Sigmoid colon (tissue), 7 donors: Measurements from ENCODE around the gene VSIG1. TPM values are rescaled to one million over a fixed set of nuclear protein-coding genes. Genes with fewer than 3 reads are reported as not detected.

ENCODE experiments used
- DNase-seq: peaks from one replicate; pipeline ENCODE4 v3.0.0-alpha.2; 2019
- H3K27ac ChIP-seq, 4 donors: fragments of 200-600 bp; sonication (generic); one replicate each; pipeline ENCODE4 v1.5.1; 2016 to 2019; ENCODE audit warnings: mild to moderate bottlenecking in 1 of 4
- H3K27me3 ChIP-seq, 3 donors: fragments of 200-600 bp; sonication (generic); one replicate each; pipeline ENCODE4 v1.5.1; 2019; ENCODE audit warnings: mild to moderate bottlenecking in 1 of 3
- H3K36me3 ChIP-seq, 4 donors: fragments of 200-600 bp; sonication (generic); one replicate each; pipeline ENCODE4 v1.5.1; 2016 to 2019
- H3K4me1 ChIP-seq, 4 donors: fragments of 200-600 bp; sonication (generic); one replicate each; pipeline ENCODE4 v1.5.1; 2017 to 2019
- H3K4me3 ChIP-seq, 4 donors: fragments of 200-600 bp; sonication (generic); one replicate each; pipeline ENCODE4 v1.5.1; 2017 to 2019; ENCODE audit warnings: mild to moderate bottlenecking in 2 of 4, moderate library complexity in 1 of 4
- H3K9me3 ChIP-seq, 4 donors: fragments of 200-600 bp in 3 of 4; sonication (generic) in 3 of 4; one replicate each; pipeline versions ENCODE4 v1.5.1 to v1.6.1; 2013 to 2019
- EP300 ChIP-seq, 4 donors: sonication (generic); formaldehyde crosslinking; IDR thresholded peaks; one replicate each; pipeline ENCODE4 v1.6.1; 2017; ENCODE audit warnings: antibody characterized with exemption in 4 of 4
- POLR2A ChIP-seq, 2 donors: fragments of 450-650 bp; IDR thresholded peaks; one replicate each; pipeline ENCODE4 v1.6.1; 2016; ENCODE audit warnings: antibody characterized with exemption in 2 of 2, mild to moderate bottlenecking in 2 of 2, moderate library complexity in 2 of 2
- POLR2AphosphoS5 ChIP-seq, 4 donors: sonication (generic); formaldehyde crosslinking; IDR thresholded peaks; one replicate each; pipeline ENCODE4 v1.6.1; 2017; ENCODE audit warnings: antibody characterized with exemption in 4 of 4
- WGBS, 2 donors: extraction: QIAGEN DNeasy Blood & Tissue Kit; methylation state at CpG; one replicate each; pipeline ENCODE4 v1.1.7; 2013; 5-methylcytosine and 5-hydroxymethylcytosine counted together
- intact Hi-C: fragments of 100-400 bp; cut with DNase I; formaldehyde crosslinking; loops from one replicate; pipeline ENCODE4 v1.15.1; 2023
- polyA plus RNA-seq, 3 donors: library from polyadenylated mRNA; stranded (reverse); fragments of 200-250 nt; gene quantifications; one replicate each; pipeline ENCODE4 v1.2.3, GENCODE V29; 2013
- total RNA-seq, 4 donors: library from RNA; depleted of rRNA; stranded (reverse); fragments of >200 nt; gene quantifications; one replicate each; pipeline ENCODE4 v1.1.0, GENCODE V29; 2016
- TF ChIP-seq, protein P1 (sequence below), 4 experiments: fragments of 450-650 bp in 3 of 4; fragments of 200-600 bp in 1 of 4; IDR thresholded peaks; one replicate each; pipeline ENCODE4 v1.5.1; 2016 to 2019; ENCODE audit warnings: antibody characterized with exemption in 4 of 4, mild to moderate bottlenecking in 3 of 4, moderate library complexity in 2 of 4
- donor health status: healthy with polysubstance abuse.
- donor health status: Bipolar disorder and iron deficiency.
- donor health status: healthy.

VSIG1 gene
- total and polyA plus RNA-seq, 7 donors: 0.36 to 0.64 TPM; not detected in 5

DNA sequence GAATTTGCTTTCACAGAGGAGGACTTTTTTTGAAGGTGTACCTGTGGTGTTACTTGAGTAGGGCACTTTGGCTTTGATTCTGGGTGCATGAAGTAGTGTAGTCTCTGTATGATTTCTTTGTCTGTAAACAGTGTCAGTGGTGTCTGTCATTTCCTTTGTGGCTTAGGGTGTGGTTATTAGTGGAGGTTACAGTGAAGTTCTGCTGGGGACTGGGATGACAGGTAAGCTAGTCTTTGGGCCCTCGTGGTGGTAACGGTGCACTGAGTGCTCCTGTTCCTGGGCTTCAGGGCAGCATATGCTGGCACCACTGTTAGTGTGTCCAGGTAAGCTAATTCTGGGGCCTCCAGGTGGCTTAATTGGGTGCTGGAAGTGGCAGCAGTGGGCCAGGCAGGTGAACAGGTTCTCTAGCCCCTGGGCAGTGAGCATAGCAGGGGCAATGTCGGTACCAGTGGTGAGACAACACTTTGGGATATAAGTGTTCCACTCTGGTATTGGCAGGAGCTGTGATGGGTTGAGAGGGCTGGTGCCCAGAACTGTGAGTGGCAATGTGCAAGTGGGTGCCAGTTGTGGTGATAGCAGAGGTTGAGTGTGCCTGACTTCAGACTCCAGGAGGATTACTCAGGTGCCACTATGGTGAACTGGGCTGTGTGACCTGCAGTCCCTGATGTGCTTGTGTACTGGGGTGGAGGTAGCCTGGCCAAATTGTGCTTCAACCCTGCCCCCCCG, 26.0 kb upstream of the VSIG1 start:
- intact Hi-C loops: no loop called here
- TF ChIP-seq POLR2AphosphoS5 (IDR thresholded peaks at IDR 0.05): no peak
- TF ChIP-seq EP300 (IDR thresholded peaks at IDR 0.05): no peak
- TF ChIP-seq POLR2A (IDR thresholded peaks at IDR 0.05): no peak
- TF ChIP-seq, protein P1, sequence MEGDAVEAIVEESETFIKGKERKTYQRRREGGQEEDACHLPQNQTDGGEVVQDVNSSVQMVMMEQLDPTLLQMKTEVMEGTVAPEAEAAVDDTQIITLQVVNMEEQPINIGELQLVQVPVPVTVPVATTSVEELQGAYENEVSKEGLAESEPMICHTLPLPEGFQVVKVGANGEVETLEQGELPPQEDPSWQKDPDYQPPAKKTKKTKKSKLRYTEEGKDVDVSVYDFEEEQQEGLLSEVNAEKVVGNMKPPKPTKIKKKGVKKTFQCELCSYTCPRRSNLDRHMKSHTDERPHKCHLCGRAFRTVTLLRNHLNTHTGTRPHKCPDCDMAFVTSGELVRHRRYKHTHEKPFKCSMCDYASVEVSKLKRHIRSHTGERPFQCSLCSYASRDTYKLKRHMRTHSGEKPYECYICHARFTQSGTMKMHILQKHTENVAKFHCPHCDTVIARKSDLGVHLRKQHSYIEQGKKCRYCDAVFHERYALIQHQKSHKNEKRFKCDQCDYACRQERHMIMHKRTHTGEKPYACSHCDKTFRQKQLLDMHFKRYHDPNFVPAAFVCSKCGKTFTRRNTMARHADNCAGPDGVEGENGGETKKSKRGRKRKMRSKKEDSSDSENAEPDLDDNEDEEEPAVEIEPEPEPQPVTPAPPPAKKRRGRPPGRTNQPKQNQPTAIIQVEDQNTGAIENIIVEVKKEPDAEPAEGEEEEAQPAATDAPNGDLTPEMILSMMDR (IDR thresholded peaks at IDR 0.05): no peak

DNA sequence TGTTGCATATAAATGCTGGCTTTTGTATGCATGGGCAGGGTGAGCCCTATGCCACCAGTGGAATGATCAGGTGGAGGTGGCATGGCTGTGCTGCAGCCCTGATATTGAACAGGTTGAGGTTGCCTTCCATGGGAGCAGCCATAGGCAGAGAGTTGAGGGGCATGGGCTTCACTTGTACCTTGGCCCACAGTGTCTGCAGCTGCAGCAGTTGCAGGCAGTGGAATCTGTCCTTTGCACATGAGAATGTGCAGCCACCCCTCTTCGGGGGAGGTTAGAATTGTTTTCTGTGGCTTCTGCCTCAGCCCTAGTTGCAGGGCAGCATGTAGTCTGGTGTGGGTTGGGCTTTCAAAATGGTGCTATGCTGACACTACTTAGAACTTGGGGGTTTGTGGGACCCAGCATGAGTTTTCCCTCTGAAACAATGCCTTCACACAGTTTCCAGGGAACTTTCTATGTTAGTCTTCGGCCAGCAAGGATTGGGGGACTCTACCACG, 25.4 kb upstream of the VSIG1 start:
- Histone ChIP-seq H3K36me3 (no peaks in the 10 kb centered on the region), H3K9me3 (no peaks in the 10 kb centered on the region), H3K27ac (no peak overlapping the region), H3K4me3 (no peak overlapping the region), H3K27me3 (no peaks in the 10 kb centered on the region), H3K4me1 (no peaks in the 10 kb centered on the region)
- intact Hi-C loops: no loop called here
- DNase-seq: no peak
- WGBS, 2 donors: 44 to 78% methylated on average over 3 of the region's 3 CpGs
- TF ChIP-seq EP300 (IDR thresholded peaks at IDR 0.05) (no peak), POLR2A (IDR thresholded peaks at IDR 0.05) (no peak), POLR2AphosphoS5 (IDR thresholded peaks at IDR 0.05) (no peak)
- TF ChIP-seq, protein P1 (IDR thresholded peaks at IDR 0.05): no peak

More for the DNA sequence above, 26.0 kb upstream of the VSIG1 start:
- Histone ChIP-seq H3K4me3 (no peak overlapping the region), H3K27ac (no peak overlapping the region), H3K4me1 (no peaks in the 10 kb centered on the region), H3K27me3 (no peaks in the 10 kb centered on the region), H3K36me3 (no peaks in the 10 kb centered on the region), H3K9me3 (no peaks in the 10 kb centered on the region)
- 78 to 80% methylated on average over 4 of the region's 4 CpGs for WGBS, 2 donors
- no peak for DNase-seq

DNA sequence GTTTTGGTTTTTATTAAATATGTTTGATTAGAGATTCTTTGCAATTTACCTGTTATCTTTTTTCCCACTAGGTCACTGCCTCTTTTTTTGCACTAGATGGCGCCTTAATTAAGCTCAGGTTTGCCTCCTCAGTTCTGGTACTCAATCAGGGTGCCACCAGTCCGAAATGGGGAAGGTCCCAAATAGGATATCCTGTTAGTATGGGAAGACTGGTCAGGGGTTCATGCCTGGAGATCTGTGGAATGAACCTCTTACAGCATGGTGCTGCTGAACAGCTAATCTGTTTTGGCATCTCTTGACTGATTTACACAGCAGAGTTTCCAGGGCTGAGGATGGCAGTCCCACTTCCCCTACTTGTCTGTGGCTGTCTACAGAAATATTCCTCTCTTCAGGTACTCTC, 24.2 kb upstream of the VSIG1 start:
- intact Hi-C loops: no loop called here
- Histone ChIP-seq H3K9me3 (no peaks in the 10 kb centered on the region), H3K4me3 (no peak overlapping the region), H3K27ac (no peak overlapping the region), H3K27me3 (no peaks in the 10 kb centered on the region), H3K4me1 (no peaks in the 10 kb centered on the region), H3K36me3 (no peaks in the 10 kb centered on the region)
- WGBS, 2 donors: 4 to 33% methylated on average over 2 of the region's 2 CpGs
- DNase-seq: no peak
- TF ChIP-seq POLR2A (IDR thresholded peaks at IDR 0.05) (no peak), EP300 (IDR thresholded peaks at IDR 0.05) (no peak), POLR2AphosphoS5 (IDR thresholded peaks at IDR 0.05) (no peak)
- TF ChIP-seq, protein P1 (IDR thresholded peaks at IDR 0.05): peak in 2 of 4 experiments; percentile 23 to 30

DNA sequence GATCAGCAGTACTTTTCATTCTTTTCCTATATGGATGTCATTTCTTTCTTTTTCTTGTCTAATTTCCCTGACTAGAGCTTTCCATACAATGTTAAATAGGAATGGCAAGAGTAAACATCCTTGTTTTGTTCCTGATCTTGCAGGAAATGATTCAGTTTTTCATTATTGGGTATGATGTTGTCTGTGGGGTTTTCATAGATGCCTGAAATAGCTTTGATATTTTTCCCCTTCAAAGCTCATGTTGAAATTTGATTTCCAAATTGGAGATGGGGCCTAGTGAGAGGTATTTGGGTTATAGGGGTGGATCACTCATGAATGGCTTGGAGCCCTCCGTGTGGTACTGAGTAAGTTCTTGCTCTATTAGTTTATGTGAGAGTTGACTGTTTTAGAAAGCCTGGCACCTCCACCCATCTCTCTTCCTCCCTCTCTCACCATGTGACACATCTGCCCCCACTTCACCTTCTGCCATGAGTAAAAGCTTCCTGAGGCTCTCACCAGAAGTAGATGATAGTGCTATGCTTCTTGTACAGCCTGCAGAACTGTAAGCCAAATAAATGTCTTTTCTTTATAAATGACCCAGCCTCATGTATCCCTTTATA, 22.3 kb upstream of the VSIG1 start:
- Histone ChIP-seq H3K9me3 (no peaks in the 10 kb centered on the region), H3K4me3 (no peak overlapping the region), H3K36me3 (no peaks in the 10 kb centered on the region), H3K27ac (no peak overlapping the region), H3K4me1 (no peaks in the 10 kb centered on the region), H3K27me3 (no peaks in the 10 kb centered on the region)
- intact Hi-C loops: no loop called here
- DNase-seq: no peak
- 69 to 88% methylated on average over 1 of the region's 1 CpG for WGBS, 2 donors
- TF ChIP-seq, protein P1 (IDR thresholded peaks at IDR 0.05): no peak
- TF ChIP-seq POLR2AphosphoS5 (IDR thresholded peaks at IDR 0.05) (no peak), POLR2A (IDR thresholded peaks at IDR 0.05) (no peak), EP300 (IDR thresholded peaks at IDR 0.05) (no peak)
